Heart right ventricle (tissue), 16 donors: ENCODE data around the gene KLKB1. TPM values are rescaled to one million over a fixed set of nuclear protein-coding genes. Genes with fewer than 3 reads are reported as not detected.

Experiments
- ATAC-seq, 8 donors: fragments of 200-7000 bp; cut with Tn5 transposase; one replicate each; pipeline ENCODE4 v1.9.1; 2020; ENCODE audit warnings: mild to moderate bottlenecking in 8 of 8, moderate library complexity in 8 of 8, moderate number of reproducible peaks in 1 of 8
- DNase-seq, 2 donors: peaks; one replicate each; pipeline ENCODE4 v3.0.0-alpha.2; 2020
- H3K27ac ChIP-seq, 10 donors: fragments of 200-600 bp; sonication (generic) in 2 of 10; one replicate each; pipeline versions ENCODE4 v1.5.0 to v1.8.0; 2020 to 2022; ENCODE audit warnings: mild to moderate bottlenecking in 3 of 10
- H3K27me3 ChIP-seq, 7 donors: fragments of 200-600 bp; one replicate each; pipeline ENCODE4 v1.8.0; 2021 to 2022; ENCODE audit warnings: mild to moderate bottlenecking in 2 of 7
- H3K36me3 ChIP-seq, 9 donors: fragments of 200-600 bp; sonication (generic) in 1 of 9; one replicate each; pipeline versions ENCODE4 v1.5.0 to v1.8.0; 2020 to 2022; ENCODE audit warnings: mild to moderate bottlenecking in 2 of 9
- H3K4me1 ChIP-seq, 9 donors: fragments of 200-600 bp; sonication (generic) in 1 of 9; one replicate each; pipeline versions ENCODE4 v1.5.0 to v1.8.0; 2020 to 2022; ENCODE audit warnings: mild to moderate bottlenecking in 4 of 9
- H3K4me3 ChIP-seq, 10 donors: fragments of 200-600 bp; sonication (generic) in 2 of 10; one replicate each; pipeline versions ENCODE4 v1.5.0 to v1.8.0; 2020 to 2022; ENCODE audit warnings: mild to moderate bottlenecking in 7 of 10, moderate library complexity in 2 of 10
- H3K9me3 ChIP-seq, 11 donors: fragments of 200-600 bp in 10 of 11; sonication (generic) in 2 of 11; one replicate each; pipeline versions ENCODE4 v1.5.0 to v1.8.0; 2013 to 2022; ENCODE audit warnings: mild to moderate bottlenecking in 2 of 11, control low read depth in 1 of 11, moderate library complexity in 1 of 11
- WGBS, 2 donors: extraction: QIAGEN DNeasy Blood & Tissue Kit; methylation state at CpG; one replicate each; pipeline ENCODE4 v1.1.7; 2013; ENCODE audit warnings: inconsistent platforms in 1 of 2; 5-methylcytosine and 5-hydroxymethylcytosine counted together
- intact Hi-C, 10 donors: fragments of 100-400 bp; cut with DNase I; formaldehyde crosslinking; loops; one replicate each; pipeline versions ENCODE4 v1.11.1 to v1.14.2; 2022
- polyA plus RNA-seq, 2 donors: library from polyadenylated mRNA; stranded (reverse); fragments of 200-250 nt; gene quantifications; one replicate each; pipeline ENCODE4 v1.2.3, GENCODE V29; 2013
- total RNA-seq, 10 donors: library from RNA; stranded (reverse); fragmentation: NEBNext Ultra II Directional in 3 of 10; extraction: Animal tissue kit (Norgen Biotek cat#: 25700) in 3 of 10; gene quantifications; one replicate each; pipeline versions ENCODE4 v1.2.1 to v1.2.4, GENCODE V29; 2021 to 2023
- TF ChIP-seq, protein P1 (sequence below), 9 donors: fragments of 200-600 bp; sonication (generic) in 2 of 9; IDR thresholded peaks; one replicate each; pipeline versions ENCODE4 v1.5.0 to v1.8.0; 2021 to 2022; ENCODE audit warnings: antibody characterized with exemption in 9 of 9, mild to moderate bottlenecking in 5 of 9, moderate library complexity in 1 of 9
- donor health status: Arrhythmogenic right ventricular cardiomyopathy.
- donor health status: ischemic (EF 13 %, LVEDD 7.1; RV severe dilation, severe dysfunction).
- donor health status: healthy with polysubstance abuse.
- donor health status: DM: no; HTN: yes; CAD: no.
- donor health status: DM: no; HTN: no; CAD: no.
- donor health status: ischemic (EF 25% LVEDD 6.9; RV normal size, moderate dysfunction).
- donor health status: ischemic (EF 25% LVEDD 5.7; RV mildly dilated, moderate dysfunction).
- donor health status: healthy.
- donor health status: DM: yes; HTN: yes; CAD: no.
- donor health status: Ischemic cardiomyopathy.
- donor health status: ischemic (EF 35%, LVEDD 5.7; RV mildly dilated, moderate dysfunction).
- donor health status: nonischemic (EF 11% LVEDD 7.7; RV severe dilation, severe dysfunction).
- donor health status: DM: yes; HTN: yes; CAD: no.
- donor health status: PGD.
- donor health status: ischemic (EF 29% LVEDD 5.4; RV normal size, mild dysfunction).
- donor health status: nonischemic (EF 23%, LVEDD 6.1; RV moderate dilation, normal function).

The KLKB1 gene
- total and polyA plus RNA-seq, 12 donors: 0.23 to 3.7 (median 1.1) TPM

DNA sequence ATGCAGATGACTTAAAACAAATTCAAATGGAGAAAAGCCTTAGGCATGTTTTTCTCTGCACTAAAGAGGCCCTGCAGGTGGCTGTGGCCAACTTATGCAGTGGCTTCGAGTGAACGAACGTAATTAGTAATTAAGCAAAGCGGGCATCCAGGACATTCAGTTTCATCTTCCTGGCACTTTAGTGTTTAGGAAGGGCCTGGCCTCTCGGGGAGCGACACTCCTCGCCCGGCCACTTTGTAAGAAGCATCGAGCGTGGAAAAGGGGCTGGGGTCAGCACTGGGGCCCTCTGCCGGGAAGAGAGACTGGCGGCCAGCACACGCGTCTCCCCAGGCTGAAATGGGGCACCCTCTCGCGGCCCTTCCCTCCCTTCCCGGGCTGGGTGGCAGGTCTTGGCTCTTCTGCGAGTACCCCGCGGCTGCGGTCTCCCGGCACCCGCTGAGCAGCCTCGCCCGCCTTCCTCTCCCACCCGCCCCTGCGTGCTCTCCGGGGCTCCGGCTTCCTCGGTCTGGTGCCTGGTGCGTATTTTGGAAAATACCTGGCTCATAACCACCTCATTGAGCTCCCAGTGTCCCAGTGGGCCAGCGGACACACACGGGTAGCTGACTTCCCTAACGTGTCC lies 36.6 kb upstream of the KLKB1 start:
- H3K27ac ChIP-seq: peak overlapping the region; percentile 91 to 99 (median 98)
- no peaks in the 10 kb centered on the region for H3K9me3 ChIP-seq
- intact Hi-C loops: loop anchor here in 4 of 10 donors (5.0 to 10.0 kb wide), 4 partner anchors 43 to 126 kb away; partner anchors contain the start of gene TLR3 (in 3 of the 4)
- H3K27me3 ChIP-seq: no peaks in the 10 kb centered on the region
- peaks cover 0 to 15% (median 0%) of the 10 kb centered on the region in 9 donors for H3K36me3 ChIP-seq
- peak in 1 of 2 donors; percentile 58 for DNase-seq
- 0 to 1% methylated on average over 34 of the region's 34 CpGs for WGBS, 2 donors
- peaks cover 6 to 45% (median 36%) of the 10 kb centered on the region in 9 donors for H3K4me1 ChIP-seq
- TF ChIP-seq, protein P1, sequence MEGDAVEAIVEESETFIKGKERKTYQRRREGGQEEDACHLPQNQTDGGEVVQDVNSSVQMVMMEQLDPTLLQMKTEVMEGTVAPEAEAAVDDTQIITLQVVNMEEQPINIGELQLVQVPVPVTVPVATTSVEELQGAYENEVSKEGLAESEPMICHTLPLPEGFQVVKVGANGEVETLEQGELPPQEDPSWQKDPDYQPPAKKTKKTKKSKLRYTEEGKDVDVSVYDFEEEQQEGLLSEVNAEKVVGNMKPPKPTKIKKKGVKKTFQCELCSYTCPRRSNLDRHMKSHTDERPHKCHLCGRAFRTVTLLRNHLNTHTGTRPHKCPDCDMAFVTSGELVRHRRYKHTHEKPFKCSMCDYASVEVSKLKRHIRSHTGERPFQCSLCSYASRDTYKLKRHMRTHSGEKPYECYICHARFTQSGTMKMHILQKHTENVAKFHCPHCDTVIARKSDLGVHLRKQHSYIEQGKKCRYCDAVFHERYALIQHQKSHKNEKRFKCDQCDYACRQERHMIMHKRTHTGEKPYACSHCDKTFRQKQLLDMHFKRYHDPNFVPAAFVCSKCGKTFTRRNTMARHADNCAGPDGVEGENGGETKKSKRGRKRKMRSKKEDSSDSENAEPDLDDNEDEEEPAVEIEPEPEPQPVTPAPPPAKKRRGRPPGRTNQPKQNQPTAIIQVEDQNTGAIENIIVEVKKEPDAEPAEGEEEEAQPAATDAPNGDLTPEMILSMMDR (IDR thresholded peaks at IDR 0.05): peak in 3 of 9 donors; percentile 8 to 30 (median 19)
- peak overlapping the region; percentile 77 to 96 (median 90) for H3K4me3 ChIP-seq
- ATAC-seq: peak; percentile 34 to 74 (median 64)

DNA sequence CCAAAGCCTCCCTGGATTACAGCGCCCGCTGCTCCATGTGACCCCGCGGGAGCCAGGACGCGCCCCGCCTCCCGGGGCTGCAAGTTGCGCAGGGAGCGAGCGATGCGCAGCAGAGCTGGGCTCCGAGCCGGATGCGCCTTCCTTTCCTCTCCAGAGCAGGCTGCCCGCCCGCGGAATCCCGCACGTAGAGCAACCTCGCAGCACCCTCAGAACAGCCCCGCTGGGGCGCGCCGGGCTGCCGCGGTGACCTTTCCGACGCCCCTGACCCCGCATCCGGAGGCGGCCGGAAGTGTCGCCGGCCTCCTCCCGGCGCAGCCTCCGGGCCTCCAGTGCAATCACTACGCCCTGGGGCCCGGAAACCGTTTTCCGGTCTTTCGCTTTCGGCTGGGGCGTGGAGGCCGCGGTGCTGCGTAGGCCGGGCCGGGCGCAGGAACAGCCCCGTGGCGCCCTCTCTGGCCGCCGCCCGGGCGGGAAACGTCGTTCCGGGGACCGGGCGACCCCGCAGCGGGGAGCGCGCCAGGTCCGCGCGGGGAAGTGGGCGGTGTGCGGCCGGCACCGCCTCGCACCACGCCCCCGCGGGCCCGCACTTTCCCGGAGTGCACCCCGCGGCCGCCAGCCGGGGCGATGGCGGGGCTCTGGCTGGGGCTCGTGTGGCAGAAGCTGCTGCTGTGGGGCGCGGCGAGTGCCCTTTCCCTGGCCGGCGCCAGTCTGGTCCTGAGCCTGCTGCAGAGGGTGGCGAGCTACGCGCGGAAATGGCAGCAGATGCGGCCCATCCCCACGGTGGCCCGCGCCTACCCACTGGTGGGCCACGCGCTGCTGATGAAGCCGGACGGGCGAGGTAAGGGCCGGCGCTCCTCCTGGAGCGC lies 35.9 kb upstream of the KLKB1 start, which contains the start of gene CYP4V2:
TSS of gene CYP4V2 (plus strand) at position 368 of the 866 bp plus-strand sequence. CDS start at position 625, 257 bp downstream.
- H3K27me3 ChIP-seq: no peaks in the 10 kb centered on the region
- no peaks in the 10 kb centered on the region for H3K9me3 ChIP-seq
- H3K27ac ChIP-seq: peak within 1 kb of the TSS; percentile 91 to 99 (median 98)
- H3K4me3 ChIP-seq: peak within 1 kb of the TSS; percentile 77 to 96 (median 90)
- WGBS, 2 donors: 0% methylated on average over 103 to 107 of the region's 107 CpGs
- ATAC-seq (peak; percentile 80 to 92 (median 88)), DNase-seq (peak; percentile 84 to 85)
- H3K4me1 ChIP-seq: peaks cover 6 to 45% (median 36%) of the 10 kb centered on the region in 9 donors
- TF ChIP-seq, protein P1 (IDR thresholded peaks at IDR 0.05): peak in 7 of 9 donors; percentile 35 to 70 (median 48)
- intact Hi-C loops: loop anchor here in 4 of 10 donors (5.0 to 10.0 kb wide), 4 partner anchors 44 to 127 kb away; partner anchors contain the start of gene TLR3 (in 3 of the 4)
- peaks cover 0 to 23% (median 2%) of the 10 kb centered on the region in 9 donors for H3K36me3 ChIP-seq

DNA sequence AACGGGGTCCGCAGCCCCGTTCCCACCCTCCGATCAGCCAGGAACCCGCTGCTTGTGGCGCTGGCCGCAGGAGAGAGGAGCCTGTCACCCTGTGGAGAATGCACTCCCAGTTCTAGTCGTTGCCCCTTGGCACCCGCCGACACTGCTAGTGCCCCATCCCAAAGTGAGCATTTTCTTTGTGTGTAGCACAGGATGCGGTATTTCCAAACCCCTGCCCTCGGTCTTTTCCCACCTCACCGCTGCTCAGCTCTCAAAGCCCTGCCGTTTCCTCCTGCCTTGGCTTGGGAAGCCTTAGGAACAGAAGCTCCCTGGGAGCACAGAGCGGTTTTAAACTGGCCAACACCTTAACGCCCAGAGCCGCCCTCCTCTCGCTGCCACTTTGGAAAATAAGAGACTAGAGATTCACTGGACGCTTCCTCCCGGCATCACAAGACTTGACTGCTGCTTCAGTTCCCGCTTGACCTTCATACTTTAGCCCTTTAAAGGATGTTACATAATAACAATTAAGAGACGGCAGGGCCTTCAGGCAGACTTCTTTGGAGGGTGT lies 35.2 kb upstream of the KLKB1 start:
- H3K9me3 ChIP-seq: no peaks in the 10 kb centered on the region
- ATAC-seq: peak; percentile 14 to 53 (median 30)
- H3K4me1 ChIP-seq: peaks cover 6 to 45% (median 36%) of the 10 kb centered on the region in 9 donors
- peaks cover 0 to 30% (median 6%) of the 10 kb centered on the region in 9 donors for H3K36me3 ChIP-seq
- H3K27me3 ChIP-seq: no peaks in the 10 kb centered on the region
- TF ChIP-seq, protein P1 (IDR thresholded peaks at IDR 0.05): no peak
- intact Hi-C loops: loop anchor here in 4 of 10 donors (5.0 to 10.0 kb wide), 4 partner anchors 45 to 127 kb away; partner anchors contain the start of gene TLR3 (in 3 of the 4)
- 0 to 1% methylated on average over 22 of the region's 22 CpGs for WGBS, 2 donors
- peak overlapping the region; percentile 91 to 99 (median 98) for H3K27ac ChIP-seq
- peak overlapping the region; percentile 77 to 96 (median 90) for H3K4me3 ChIP-seq
- peak in 1 of 2 donors; percentile 35 for DNase-seq
